Left renal pelvis (tissue), 4 donors: ENCODE measurements around the gene MCM5. TPM values are rescaled to one million over a fixed set of nuclear protein-coding genes. Genes with fewer than 3 reads are reported as not detected.

Experiments
- DNase-seq, 4 donors: peaks; one replicate each; pipeline ENCODE4 v3.0.0-alpha.2; 2013; ENCODE audit warnings: low read depth in 4 of 4, low spot score in 3 of 4
- polyA plus RNA-seq, 4 donors: library from polyadenylated mRNA; unstranded; fragments of 120-200 nt; gene quantifications; one replicate each; pipeline ENCODE4 v1.2.1, GENCODE V29; 2013; ENCODE audit not compliant: insufficient read length in 4 of 4

Gene MCM5
- polyA plus RNA-seq, 4 donors: 59.1 to 74.6 (median 64.5) TPM

- no peak for DNase-seq
Observed at GRCh38 chr22:35400501-35400790, 506 bp downstream of the MCM5 start.

- no peak for DNase-seq
Observed at GRCh38 chr22:35401863-35402262, 1.9 kb downstream of the MCM5 start.

GRCh38 chr22:35403356-35403755 is 3.4 kb downstream of the MCM5 start:
- no peak for DNase-seq

DNA sequence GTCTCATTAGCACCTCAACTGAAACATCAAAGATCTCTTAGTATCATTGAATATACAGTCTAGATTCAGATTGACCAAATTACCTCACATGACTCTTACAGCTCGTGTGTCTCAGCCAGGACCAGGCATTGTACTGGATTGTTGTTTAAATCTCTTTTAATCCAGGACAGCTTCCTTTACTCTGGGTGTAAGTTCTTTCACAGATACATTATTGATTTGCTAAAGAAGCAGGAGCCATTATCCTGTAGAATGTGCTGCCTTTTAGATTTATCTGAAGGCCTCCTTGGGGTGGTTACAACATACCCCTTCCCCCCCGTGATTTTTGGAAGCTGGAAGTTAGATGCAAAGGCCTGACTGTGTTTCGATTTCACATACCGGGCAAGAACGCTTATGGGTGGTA is 4.2 kb downstream of the MCM5 start:
- DNase-seq: no peak

GRCh38 chr22:35406443-35406842 is 6.5 kb downstream of the MCM5 start:
- no peak for DNase-seq

GRCh38 chr22:35407362-35407761 is 7.4 kb downstream of the MCM5 start:
- no peak for DNase-seq

GRCh38 chr22:35409783-35410662 is 10.1 kb downstream of the MCM5 start:
- DNase-seq: no peak

- no peak for DNase-seq
Observed at GRCh38 chr22:35410663-35411034, 10.7 kb downstream of the MCM5 start.

- no peak for DNase-seq
Observed at GRCh38 chr22:35411102-35411501, 11.2 kb downstream of the MCM5 start.

- no peak for DNase-seq
Observed at GRCh38 chr22:35413624-35414023, 13.7 kb downstream of the MCM5 start.

DNA sequence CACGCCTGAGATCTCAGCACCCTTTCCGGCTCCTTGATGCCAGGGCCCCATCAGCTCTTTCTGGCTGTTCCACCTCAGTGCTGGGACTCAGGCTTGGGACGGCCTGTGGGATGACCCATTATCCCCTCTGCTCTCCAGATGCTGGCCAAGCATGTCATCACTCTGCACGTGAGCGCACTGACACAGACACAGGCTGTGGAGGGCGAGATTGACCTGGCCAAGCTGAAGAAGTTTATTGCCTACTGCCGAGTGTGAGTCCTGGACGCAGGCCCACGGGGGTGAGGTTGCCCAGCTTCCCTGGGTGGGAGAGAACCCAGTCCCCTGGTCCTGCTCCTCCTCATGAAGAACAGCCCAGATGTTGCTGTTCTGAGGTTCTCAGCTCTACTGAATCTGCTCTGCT is 17.7 kb downstream of the MCM5 start:
- DNase-seq: no peak

DNA sequence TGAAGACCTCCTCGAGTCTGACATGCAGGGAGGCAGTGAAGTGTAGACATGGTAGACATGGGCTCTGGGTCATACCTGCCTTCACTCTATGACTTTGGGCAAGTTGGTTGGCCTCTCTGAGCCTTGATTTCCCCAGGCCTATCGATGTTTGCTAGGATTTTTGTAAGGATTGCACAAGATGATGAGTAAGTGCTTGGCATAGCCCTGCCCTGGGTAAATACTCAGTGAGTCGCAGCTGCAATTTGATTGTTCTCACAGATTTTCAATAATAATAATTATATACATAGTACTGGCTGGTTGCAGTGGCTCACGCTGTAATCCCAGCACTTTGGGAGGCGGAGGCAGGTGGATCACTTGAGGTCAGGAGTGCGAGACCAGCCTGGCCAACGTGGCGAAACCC is 18.1 kb downstream of the MCM5 start:
- DNase-seq: no peak

GRCh38 chr22:35418731-35419130 is 18.8 kb downstream of the MCM5 start:
- DNase-seq: no peak

DNA sequence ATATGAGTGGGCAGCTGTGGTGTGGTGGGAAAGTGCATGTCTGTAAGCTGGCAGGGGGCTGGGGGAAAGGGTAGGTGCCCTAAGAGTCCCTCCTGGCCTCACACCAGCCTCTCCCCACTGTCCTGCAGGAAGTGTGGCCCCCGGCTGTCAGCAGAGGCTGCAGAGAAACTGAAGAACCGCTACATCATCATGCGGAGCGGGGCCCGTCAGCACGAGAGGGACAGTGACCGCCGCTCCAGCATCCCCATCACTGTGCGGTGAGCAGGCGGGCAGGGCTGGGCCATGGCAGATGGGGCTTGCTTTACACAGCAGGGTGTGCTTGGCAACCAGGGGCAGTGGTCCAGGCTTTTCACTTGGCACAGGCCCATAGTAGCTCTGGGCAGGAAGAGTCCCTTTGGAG is 19.8 kb downstream of the MCM5 start:
- DNase-seq: no peak

DNA sequence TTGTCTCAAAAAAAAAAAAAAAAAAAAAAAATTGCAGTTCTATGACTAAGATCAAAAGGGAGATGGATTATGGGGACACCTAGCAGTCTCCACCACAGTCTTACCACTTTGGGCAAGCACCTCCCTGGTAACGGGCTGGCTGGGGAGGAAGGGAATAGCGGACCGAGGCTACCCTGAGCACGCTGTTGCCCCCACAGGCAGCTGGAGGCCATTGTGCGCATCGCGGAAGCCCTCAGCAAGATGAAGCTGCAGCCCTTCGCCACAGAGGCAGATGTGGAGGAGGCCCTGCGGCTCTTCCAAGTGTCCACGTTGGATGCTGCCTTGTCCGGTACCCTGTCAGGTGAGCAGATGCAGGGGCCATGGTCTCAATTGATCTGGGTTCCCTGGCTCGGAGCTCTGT is 21.2 kb downstream of the MCM5 start:
- DNase-seq: no peak

GRCh38 chr22:35422145-35422544 is 22.2 kb downstream of the MCM5 start:
- no peak for DNase-seq

GRCh38 chr22:35422936-35423335 is 23.0 kb downstream of the MCM5 start:
- no peak for DNase-seq

- DNase-seq: no peak
Observed at GRCh38 chr22:35424081-35424480, 24.1 kb downstream of the MCM5 start.

DNA sequence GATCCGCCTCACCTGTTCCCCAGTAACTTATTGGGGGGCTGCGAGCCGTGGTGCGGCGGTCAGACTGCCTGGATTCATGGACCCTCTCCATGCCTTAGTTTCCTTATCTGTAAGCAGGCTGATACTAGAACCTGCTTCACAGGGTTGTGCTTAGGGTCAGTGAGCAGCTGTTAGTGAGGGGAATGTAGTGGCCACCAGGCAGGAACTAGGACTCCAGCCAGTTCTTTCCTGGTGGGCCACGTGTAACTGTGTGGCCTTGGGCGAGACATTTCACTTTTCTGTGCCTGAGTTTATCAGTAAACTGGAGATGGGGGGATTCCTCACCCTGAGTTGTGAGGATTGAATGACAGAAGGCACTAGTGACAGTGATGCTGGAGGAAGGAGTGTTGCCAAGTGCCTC is 24.8 kb downstream of the MCM5 start:
- no peak for DNase-seq

GRCh38 chr22:35425546-35425945 is 25.6 kb downstream of the MCM5 start:
- DNase-seq: no peak

- no peak for DNase-seq
Observed at GRCh38 chr22:35425971-35426800, 26.2 kb downstream of the MCM5 start.

GRCh38 chr22:35426801-35427140 is 26.8 kb downstream of the MCM5 start:
- DNase-seq: no peak
